Activated T-cell treated with anti-CD3 and anti-CD28 coated beads, Interleukin-2, amount 50 U/mL, for 4 hours (primary cell): ENCODE data around the gene MYPOP. TPM values are rescaled to one million over a fixed set of nuclear protein-coding genes. Genes with fewer than 3 reads are reported as not detected.

Experiments used
- ATAC-seq, 2 donors: fragments of 200-7000 bp; cut with Tn5 transposase; one replicate each; pipeline ENCODE4 v1.10.0; 2021
- DNase-seq: peaks from one replicate; pipeline ENCODE4 v3.0.0-alpha.2; 2020
- H3K27me3 Mint-ChIP-seq: one replicate; pipeline ENCODE4 v1.8.0; 2021; ENCODE audit warnings: low read depth, mixed read lengths
- H3K36me3 Mint-ChIP-seq: one replicate; pipeline ENCODE4 v1.8.0; 2022; ENCODE audit warnings: mixed read lengths; ENCODE audit not compliant: insufficient read depth
- H3K4me1 Mint-ChIP-seq: one replicate; pipeline ENCODE4 v1.8.0; 2021; ENCODE audit warnings: low read depth, mixed read lengths
- H3K4me3 Mint-ChIP-seq: one replicate; pipeline ENCODE4 v1.8.0; 2021; ENCODE audit warnings: mild to moderate bottlenecking, moderate library complexity, mixed read lengths
- H3K9me3 Mint-ChIP-seq: one replicate; pipeline ENCODE4 v1.8.0; 2021; ENCODE audit warnings: mixed read lengths
- total RNA-seq, 3 donors: library from RNA; stranded (reverse); gene quantifications; one replicate each; pipeline ENCODE4 v1.2.1, GENCODE V29; 2021

The MYPOP gene
- total RNA-seq, 3 donors from 2014 or later: 4.8 to 5.5 (median 5.1) TPM

- no peaks in the 10 kb centered on the region for H3K27me3 Mint-ChIP-seq
- no peaks in the 10 kb centered on the region for H3K9me3 Mint-ChIP-seq
- no peaks in the 10 kb centered on the region for H3K4me1 Mint-ChIP-seq
- no peak overlapping the region for H3K4me3 Mint-ChIP-seq
- ATAC-seq (no peak), DNase-seq (no peak)
- H3K36me3 Mint-ChIP-seq: peaks cover 44% of the 10 kb centered on the region
Measured at GRCh38 chr19:45848922-45849321, 53.5 kb downstream of the MYPOP start.

- H3K4me3 Mint-ChIP-seq: no peak overlapping the region
- no peak for ATAC-seq
- no peaks in the 10 kb centered on the region for H3K9me3 Mint-ChIP-seq
- H3K27me3 Mint-ChIP-seq: no peaks in the 10 kb centered on the region
- no peaks in the 10 kb centered on the region for H3K4me1 Mint-ChIP-seq
- H3K36me3 Mint-ChIP-seq: peaks cover 50% of the 10 kb centered on the region
- DNase-seq: no peak
Measured at GRCh38 chr19:45847663-45848062, 54.8 kb downstream of the MYPOP start.

GRCh38 chr19:45842198-45842597, 60.2 kb downstream of the MYPOP start:
- Mint-ChIP-seq H3K4me3 (no peak overlapping the region), H3K9me3 (no peaks in the 10 kb centered on the region), H3K36me3 (peaks cover 54% of the 10 kb centered on the region), H3K27me3 (no peaks in the 10 kb centered on the region), H3K4me1 (no peaks in the 10 kb centered on the region)
- ATAC-seq (no peak), DNase-seq (no peak)

Other genes starting within 250 kb of the MYPOP start
- 1 to 10 TPM in 2 of 3 donors, under 1 TPM in 1; 0.66 to 1.4 (median 1.0) TPM for gene GIPR, start 234.4 kb downstream of the MYPOP start, total RNA-seq
- 100 to 1,000 TPM; 903 to 949 (median 911) TPM for gene SNRPD2, start 210.7 kb downstream of the MYPOP start, total RNA-seq
- gene QPCTL, start 209.9 kb downstream of the MYPOP start, total RNA-seq: 10 to 100 TPM; 10.3 to 13.2 (median 12.3) TPM
- gene FBXO46, start 171.7 kb downstream of the MYPOP start, total RNA-seq: 10 to 100 TPM; 29.5 to 33.3 (median 29.8) TPM
- gene MEIOSIN, start 169.2 kb downstream of the MYPOP start, total RNA-seq: not detected
- 1 to 10 TPM; 1.5 to 1.7 (median 1.6) TPM for gene SIX5, start 133.4 kb downstream of the MYPOP start, total RNA-seq
- 10 to 100 TPM; 19.9 to 22.6 (median 21.1) TPM for gene DMPK, start 120.1 kb downstream of the MYPOP start, total RNA-seq
- gene DMWD, start 109.8 kb downstream of the MYPOP start, total RNA-seq: 10 to 100 TPM; 53.3 to 60.5 (median 54.2) TPM
- under 1 TPM; 0.15 to 0.33 (median 0.26) TPM for gene RSPH6A, start 87.3 kb downstream of the MYPOP start, total RNA-seq
- 100 to 1,000 TPM in 2 of 3 donors, 10 to 100 TPM in 1; 94.1 to 108 (median 106) TPM for gene SYMPK, start 39.5 kb downstream of the MYPOP start, total RNA-seq
- under 1 TPM; 0.23 to 0.46 (median 0.26) TPM for gene FOXA3, start 38.3 kb downstream of the MYPOP start, total RNA-seq
- 10 to 100 TPM; 21.8 to 24.5 (median 22.2) TPM for gene IRF2BP1, start 16.5 kb downstream of the MYPOP start, total RNA-seq
- not detected for gene NANOS2, start 12.2 kb upstream of the MYPOP start, total RNA-seq
- not detected for gene NOVA2, start 71.3 kb upstream of the MYPOP start, total RNA-seq
- 10 to 100 TPM; 16.1 to 18.0 (median 18.0) TPM for gene CCDC61, start 92.9 kb upstream of the MYPOP start, total RNA-seq
- not detected for gene PGLYRP1, start 120.4 kb upstream of the MYPOP start, total RNA-seq
- not detected for gene IGFL4, start 138.4 kb upstream of the MYPOP start, total RNA-seq
- not detected for gene IGFL3, start 222.1 kb upstream of the MYPOP start, total RNA-seq
- gene IGFL2, start 245.6 kb upstream of the MYPOP start, total RNA-seq: not detected